Stimulated activated CD8-positive, alpha-beta memory T cell treated with anti-CD3 and anti-CD28 coated beads, Interleukin-4, amount 100 ng/mL, for 48 hours (primary cell): ENCODE results near the gene APOL3.
"Not testable (repeated sequence)": the region's sequence is repeated elsewhere in the genome, so short reads cannot be mapped to it uniquely, and the experiment has no call there.

Experiments
- DNase-seq: peaks from one replicate; pipeline ENCODE4 v3.0.0-alpha.2; 2020

The APOL3 gene

DNA sequence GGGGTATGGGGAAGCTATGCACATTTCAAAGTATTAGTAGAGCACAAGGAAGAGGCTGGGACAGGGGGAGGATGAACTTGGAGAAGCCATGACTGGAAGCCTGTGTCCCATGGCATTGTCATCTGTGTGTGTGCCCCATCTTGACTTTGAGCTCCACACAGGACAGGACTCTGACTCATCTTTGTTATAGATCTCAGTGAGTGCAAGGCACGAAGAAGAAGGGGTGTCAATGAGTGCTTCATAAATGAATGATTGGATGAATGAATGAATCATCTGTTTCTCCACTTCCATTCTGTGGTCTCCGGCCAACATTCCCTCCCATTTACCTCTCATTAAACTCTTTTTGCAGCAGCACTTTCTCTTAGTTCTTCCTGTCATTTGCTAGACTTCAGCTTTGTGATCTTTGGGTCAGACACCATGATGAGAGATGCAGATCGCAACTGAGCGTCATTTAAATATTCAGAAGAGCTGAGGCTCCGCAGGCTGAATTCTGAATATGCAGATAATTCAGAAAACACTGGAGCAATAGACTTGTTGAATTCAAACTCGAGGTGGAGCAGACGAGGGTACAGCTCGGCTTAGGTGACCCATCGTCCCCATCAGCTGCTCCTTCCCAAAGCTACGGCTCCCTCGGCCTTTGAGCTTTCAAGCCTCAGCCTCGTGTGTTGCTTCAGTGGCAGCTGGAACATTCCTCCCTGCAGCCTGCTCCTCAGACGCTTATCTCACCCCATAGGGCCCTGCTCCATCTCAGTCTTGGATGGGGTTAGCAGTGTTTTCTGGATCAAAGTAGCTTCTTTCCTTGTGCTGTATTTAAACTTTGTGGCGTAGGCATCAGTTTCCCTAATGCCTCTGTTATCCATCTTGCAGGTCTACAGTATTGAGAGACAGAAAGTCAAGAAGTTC is 30.8 kb downstream of the APOL3 start:
- no peak for DNase-seq

DNA sequence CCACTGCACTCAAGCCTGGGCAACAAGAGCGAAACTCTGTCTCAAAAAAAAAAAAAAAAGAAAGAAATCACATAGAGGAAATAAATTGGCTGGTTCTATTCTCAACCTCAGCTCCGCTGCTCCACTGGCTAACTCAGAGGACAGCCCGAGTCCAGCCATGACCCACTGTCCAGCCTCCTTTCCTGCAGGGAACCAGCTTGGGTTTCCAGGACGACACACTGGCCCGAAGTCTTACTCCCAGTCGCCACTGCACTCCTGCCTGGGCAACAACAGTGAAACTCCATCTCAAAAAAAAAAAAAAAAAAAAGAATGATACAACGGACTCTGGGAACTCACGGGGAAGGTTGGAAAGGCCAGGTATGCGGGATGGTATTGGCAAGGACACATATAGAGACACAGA is 31.5 kb downstream of the APOL3 start:
- DNase-seq: no peak

DNA sequence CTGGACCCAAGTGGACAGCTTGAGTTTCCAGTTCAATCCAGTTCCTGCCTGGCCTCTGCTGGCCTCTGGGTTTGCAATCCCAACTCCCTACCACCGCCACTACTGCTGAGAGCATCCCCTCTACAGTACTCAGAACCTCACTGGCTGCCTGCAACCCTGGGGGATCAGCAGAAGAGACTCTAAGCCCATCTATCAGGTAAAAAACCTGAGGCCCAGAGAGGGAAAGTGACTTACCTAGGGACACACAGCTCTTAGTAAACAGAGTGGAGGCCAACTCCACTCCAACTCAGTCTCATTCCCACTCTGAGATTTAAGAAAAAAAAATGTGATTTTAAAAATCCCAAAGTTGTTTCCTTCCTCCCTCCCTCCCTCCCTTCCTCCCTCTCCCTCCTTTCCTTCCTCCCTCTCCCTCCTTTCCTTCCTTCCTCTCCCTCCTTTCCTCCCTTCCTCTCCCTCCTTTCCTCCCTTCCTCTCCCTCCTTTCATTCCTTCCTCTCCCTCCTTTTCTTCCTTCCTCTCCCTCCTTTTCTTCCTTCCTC is 34.5 kb downstream of the APOL3 start:
- DNase-seq: no peak

DNA sequence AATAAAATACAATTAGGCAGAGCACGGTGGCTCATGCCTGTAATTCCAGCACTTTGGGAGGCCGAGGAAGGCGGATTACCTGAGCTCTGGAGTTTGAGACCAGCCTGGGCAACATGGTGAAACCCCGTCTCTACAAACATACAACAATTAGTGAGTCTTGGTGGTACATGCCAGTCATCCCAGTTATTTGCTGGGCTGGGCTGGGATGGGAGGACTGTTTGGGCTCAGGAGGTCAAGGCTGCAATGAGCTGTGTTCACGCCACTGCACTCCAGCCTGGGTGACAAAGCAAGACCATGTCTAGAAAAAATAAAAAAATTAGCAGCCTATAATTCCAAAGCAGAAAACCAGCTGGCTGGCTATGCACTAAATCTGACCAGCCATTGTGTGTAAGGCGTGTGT is 35.1 kb downstream of the APOL3 start:
- DNase-seq: no peak

DNA sequence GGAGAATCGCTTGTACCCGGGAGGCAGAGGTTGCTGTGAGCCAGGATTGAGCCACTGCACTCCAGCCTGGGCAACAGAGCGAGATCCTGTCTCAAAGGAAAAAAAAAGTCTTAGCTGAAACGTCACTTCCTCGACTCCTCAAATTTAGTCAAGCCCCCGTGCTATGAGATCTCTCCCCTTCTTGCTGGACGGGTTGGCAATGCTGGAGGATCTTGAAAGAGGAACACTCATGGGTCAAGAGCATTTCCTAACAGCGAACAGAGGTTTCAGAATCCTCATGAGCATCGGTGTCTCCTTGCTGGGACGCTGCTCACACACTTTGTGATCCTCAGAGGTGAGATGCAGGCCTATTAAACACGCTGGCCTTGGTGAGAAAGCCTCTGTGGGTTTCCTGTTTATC is 35.9 kb downstream of the APOL3 start:
- DNase-seq: no peak

DNA sequence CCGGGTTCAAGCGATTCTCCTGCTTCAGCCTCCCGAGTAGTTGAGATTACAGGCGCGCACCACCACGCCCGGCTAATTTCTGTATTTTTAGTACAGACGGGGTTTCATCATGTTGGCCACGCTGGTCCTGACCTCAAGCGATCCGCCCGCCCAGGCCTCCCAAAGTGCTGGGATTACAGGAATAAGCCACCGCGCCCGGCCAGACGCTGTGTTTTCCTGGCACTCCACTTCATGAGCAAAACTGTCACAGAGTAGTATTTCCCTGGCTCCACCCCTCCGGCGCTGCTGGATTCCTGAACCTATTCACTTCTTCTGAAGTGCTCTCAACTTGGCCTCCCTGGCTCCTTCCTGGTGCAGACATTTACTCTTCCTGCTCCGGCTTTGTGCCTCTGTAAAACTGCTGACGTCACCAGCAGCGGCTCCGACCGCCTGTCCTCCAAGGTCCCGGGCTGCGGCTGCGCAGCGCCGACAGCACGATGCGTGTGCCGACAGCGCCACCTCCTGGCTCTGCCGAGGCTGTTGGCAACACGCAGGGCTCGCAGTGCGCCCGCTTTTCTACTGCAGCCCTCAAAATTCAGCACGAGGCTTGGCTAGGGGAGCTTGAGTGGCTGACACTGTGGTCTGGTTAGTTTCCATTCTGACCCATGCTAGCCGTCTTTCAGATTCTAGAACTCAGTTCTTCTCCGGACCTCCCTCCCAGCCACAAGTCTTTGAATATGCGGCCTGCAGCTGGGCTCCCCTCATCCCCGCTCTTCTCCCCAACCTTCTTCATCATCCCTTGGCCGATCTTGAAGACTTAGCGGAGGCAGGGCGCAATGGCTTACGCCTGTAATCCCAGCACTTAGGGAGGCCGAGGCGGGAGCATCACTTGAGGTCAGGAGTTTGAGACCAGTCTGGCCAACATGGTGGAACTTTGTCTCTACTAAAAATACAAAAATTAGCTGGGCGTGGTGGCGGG is 36.6 kb downstream of the APOL3 start:
- DNase-seq: peak; percentile 94

DNA sequence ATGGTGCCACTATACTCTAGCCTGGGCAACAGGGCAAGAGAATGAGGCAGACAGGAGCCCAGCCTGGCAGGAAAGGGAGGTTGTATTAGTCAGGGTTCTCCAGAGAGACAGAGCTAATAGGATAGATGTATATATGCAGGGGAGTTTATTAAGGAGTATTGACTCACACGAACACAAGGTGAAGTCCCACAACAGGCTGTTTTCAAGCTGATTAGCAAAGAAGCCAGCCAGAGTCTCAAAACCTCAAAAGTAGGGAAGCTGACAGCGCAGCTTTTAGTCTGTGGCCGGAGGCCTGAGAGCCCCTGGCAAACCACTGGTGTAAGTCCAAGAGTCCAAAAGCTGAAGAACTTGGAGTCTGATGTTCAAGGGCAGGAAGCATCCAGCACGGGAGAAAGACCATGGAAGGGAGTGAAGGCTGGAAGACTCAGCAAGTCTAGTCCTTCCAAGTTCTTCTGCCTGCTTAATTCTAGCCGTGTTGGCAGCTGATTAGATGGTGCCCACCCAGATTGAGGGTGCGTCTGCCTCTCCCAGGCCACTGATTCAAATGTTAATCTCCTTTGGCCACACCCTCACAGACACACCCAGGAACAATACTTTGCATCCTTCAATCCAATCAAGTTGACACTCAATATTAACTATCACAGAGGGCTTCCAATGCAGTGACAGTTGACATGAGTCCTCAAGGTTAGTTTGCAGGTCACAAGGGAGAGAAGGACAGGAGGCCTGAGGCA is 39.8 kb downstream of the APOL3 start:
- not testable (repeated sequence) for DNase-seq

DNA sequence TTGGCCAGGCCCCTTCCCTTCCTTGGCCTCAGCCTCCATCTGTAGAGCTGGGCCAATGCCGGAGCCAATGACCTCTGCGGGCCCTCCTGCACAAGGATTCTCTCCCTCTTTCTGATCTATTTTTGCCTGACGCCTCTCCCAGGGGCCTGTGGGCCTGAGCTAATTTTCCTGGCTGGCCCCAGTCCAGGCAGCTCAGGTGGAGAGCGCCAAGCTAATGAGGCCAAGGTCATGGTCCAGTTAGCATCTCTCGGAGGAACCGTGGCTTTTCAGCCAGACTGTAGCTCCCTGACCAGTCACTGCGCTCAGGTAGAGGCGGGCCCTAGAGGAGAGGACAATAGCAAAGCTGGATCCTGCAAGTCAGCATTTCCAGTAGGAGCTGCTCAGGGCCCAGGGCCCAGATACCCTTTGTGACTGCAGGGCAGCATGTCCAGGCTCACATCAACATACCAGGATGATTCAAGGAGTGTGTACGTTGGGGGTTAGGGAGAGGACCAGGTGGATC is 43.5 kb downstream of the APOL3 start:
- no peak for DNase-seq

DNA sequence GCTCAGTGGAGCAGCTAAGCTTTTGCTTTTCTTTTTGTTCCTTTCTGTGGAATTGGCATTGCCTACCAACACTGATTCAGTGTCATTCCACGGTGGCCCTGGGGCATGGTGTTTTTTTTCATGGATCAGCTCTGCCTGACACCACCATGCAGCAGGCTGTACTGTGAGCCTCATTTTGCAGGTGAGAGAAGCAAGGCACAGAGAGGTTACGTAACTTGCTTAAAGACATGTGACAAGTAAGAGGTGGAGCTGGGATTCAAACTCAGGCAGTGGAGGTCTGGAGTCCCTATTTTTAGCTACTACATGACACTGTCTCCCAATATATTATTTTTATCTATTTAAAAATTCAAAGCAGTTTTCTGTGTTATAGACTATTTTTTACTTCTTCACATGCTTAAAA is 44.4 kb downstream of the APOL3 start:
- no peak for DNase-seq

DNA sequence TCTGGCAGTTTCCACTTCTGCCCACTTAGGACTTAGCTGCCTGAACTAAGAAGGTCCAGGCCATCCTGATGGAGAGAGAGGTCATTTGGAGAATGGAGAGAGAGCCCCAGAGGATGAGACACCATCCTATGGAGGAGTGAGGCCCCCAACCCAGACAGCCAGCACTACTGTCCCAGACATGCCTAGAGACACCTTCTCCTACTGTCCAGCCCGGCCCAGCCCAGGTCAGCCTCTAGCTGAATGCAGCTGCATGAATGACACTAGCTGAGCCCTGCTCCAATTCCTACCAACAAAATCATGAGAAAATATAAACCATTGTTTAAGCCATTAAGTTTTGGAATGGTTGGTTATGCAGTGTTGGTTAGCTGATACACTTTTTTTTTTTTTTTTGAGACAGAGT is 47.4 kb downstream of the APOL3 start:
- DNase-seq: no peak

DNA sequence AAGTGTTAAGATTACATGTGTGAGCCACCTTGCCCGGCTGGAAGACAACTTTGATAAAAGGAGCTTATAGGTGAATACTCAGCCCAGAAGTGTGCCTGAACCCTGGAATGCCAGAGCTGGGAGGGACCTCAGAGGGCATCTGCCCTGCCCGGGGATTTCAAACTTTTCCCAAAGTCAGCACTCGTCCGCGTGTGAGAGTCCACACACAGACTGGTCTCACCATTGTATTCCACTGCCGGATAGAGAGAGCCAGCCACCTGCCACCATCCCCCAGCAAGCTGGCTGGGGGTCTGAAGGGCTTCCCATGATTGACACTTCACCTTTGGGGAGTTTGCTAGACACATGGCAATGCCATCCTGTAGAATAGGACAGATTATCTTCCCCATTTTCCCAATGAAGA is 49.2 kb downstream of the APOL3 start:
- no peak for DNase-seq

DNA sequence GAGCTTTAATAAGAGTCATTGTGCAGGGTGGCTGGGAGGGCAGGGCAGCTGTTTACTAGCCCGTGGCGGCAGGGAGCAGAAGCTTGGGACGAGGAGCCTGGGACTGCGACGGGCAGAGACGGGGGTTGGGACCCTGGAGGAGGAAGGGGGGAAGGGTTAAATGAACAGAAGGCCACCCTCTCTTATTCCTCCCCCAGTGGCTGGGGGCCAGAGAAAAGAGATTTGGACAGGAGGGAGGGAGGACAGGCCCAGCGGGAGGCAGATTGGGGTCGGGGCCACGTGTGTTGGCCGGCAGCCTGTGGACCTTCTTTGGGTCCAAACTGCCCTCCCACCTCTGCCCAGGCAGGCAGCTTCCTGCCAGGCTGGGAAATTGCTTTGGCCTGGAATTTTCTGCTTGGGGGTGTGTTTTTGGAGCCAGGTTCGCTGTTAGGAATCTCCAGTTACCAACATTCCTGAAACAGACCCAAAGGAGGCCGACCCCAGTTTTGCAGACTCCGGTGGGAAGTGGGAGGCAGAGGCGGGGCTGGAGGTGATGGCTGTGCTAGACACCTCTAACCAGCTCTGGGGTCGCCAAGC is 50.2 kb downstream of the APOL3 start:
- no peak for DNase-seq

DNA sequence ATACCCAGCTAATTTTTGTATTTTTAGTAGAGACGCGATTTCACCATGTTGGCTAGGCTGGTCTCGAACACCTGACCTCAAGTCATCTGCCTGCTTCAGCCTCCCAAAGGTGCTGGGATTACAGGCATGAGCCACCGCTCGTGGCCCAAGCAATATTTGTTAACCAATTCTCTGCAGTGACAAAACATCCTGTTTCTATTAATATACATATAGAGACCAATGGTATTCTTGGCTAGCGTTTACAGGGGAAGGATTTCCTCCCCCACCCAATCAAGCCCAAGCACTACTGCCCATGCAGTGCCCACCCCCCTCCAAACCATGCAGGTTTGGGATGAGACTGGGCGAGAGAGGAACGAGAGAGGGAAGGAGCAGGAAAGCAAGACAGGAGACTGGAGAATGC is 53.1 kb downstream of the APOL3 start:
- no peak for DNase-seq

DNA sequence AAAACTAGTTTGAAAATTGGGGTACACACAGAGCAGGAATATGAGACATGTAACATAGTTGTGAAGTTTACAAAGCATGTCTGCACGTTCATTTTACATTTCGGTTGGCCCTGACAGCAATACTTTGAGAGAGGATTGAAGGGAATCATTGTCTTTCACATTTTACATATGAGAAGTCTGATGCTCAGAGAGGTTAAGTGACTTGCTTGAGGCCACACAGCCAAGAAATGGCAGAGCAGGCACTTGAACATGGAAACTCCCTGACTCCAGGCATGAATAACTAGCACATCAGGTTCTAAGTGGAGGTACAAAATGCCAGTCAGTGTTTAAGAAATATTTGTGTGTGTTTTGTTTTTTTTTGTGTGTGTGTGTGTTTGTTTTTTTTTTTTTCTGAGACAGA is 53.6 kb downstream of the APOL3 start:
- DNase-seq: no peak

DNA sequence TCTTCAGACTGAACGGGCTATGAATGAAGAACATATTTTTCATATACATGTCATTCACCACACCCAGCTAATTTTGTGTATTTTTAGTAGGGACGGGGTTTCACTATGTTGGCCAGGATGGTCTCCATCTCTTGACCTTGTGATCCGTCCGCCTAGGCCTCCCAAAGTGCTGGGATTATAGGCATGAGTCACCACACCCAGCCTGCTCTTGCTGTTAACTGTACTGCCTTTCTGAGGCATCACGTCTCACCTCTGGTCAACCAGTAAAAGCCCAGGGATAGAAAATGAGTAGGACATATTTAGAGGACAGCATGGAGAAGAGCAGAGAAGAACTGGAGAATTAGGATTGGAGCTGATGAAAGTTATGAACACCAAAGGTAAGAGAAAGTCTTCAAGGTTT is 55.6 kb downstream of the APOL3 start:
- DNase-seq: no peak

DNA sequence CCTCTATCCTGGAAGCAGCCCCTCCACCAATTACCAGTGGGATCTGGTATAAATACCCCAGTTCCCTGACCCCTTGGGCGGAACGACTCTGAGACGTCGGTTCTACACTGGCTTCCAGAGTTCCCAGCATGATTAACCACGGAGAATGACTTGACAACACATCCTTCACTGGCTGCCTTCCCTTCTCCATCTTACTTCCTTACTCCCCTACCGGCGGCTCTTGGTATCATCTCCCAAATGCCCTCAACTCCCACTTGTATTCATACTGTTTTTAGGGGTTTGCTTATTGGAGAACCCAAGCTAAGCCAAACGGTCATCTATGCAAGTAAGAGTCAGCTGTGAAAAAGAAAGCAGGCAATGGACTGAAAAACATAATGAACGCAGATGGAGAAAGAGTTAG is 56.1 kb downstream of the APOL3 start:
- DNase-seq: no peak

DNA sequence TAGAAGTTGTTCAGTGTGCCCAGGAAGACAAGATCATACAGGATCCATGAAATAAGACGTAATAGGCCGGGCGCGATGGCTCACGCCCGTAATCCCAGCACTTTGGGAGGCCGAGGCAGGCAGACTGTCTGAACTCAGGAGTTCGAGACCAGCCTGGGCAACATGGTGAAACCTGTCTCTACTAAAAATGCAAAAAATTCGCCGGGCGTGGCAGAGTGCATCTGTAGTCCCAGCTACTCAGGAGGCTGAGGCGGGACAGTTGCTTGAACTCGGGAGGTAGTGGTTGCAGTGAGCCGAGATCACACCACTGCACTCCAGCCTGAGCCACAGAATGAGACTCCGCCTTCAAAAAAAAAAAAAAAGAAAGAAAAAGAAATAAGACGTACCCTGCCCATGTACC is 56.7 kb downstream of the APOL3 start:
- no peak for DNase-seq

DNA sequence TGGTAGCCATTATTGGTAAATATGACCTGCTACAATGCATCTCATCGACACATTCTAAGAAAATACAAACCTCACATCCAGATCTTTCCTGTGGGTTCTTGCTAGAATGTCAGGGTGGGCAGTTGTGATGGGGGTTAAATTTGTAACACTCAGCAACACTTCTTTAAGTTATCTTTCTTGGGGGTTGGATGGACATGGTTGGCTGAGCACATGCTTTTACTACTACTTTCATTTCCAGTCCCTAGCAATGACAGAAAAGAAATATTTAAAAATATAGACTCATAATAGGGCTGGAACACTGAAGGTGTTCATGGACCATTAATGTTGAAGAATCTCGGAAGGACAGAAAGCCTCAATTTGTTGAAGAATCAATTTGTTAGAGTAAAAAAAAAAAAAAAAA is 57.6 kb downstream of the APOL3 start:
- DNase-seq: no peak

DNA sequence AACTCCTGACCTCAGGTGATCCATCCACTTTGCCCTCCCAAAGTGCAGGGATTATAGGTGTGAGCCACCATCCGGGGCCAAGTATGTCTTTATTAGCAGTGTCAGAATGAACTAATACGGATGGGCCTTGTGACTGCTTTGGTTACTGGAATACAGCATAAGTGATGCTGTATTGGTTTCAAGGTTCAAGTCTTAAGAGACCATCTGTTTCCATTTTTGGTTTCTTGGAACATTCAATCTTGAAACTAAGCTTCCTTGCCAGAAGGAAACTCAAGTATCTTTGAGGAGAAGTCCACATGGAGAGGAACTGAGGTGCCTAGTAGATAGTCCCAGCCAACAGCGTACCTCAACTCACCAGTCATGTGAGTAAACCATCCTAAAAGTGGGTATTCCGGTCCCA is 58.8 kb downstream of the APOL3 start:
- no peak for DNase-seq

DNA sequence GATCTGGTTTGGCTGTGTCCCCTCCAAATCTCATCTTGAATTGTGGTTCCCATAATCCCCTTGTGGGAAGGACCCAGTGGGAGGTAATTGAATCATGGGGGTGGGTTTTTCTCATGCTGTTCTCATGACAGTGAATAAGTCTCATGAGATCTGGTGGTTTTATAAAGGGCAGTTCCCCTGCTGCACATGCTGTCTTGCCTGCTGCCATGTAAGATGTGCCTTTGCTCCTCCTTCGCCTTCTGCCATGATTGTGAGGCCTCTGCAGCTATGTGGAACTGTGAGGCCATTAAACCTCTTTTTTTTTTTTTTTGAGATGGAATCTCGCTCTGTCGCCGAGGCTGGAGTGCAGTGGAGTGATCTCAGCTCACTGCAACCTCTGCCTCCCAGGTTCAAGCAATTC is 59.6 kb downstream of the APOL3 start:
- not testable (repeated sequence) for DNase-seq

DNA sequence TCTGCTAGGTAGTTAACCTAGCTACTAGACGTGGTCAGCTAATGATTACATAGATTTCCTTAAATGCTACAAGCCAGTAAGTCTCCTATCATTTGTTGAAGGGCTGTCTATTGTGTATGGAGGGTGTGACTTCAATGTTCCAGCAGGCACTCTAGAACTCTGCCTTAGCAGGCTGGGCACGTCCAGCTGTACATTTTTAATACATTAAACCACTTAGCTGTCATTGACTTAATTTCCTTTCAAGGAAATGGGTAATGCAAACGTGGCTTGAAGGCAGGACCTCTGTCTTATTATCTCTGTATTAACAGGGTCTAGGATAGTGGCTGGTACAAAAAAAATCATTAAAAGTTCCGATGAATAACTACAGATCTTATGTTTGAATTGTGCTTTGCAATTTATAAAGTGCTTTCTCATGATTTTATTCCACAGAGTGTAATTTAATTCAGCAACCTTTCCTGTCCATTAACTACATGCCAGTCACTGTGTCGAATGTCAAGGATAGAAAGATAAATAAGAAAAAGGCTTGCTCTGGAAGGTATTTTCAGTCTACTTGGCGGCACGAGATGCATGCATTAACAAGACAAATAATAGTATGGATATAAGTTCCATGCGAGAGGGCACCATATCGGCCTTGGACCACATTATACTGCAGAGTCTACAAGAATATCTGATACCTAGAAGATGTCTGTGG is 60.3 kb downstream of the APOL3 start:
- no peak for DNase-seq

DNA sequence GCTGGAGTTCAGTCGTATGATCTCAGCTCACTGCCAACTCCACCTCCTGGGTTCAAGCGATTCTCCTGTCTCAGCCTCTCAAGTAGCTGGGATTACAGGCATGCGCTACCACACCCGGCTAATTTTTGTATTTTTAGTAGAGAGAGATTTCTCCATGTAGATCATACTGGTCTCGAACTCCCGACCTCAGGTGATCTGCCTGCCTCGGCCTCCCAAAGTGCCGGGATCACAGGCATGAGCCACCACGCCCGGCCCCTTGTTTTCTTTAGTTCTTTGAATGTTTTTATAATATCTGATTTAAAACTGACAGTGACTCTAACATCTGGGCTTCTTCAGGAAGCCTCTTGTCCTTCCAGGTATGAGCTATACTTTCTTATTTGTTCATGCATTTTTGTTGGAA is 61.0 kb downstream of the APOL3 start:
- DNase-seq: not testable (repeated sequence)
